WTC11 (cell line): ENCODE measurements around the gene JCAD.

Experiments
- ATF3 ChIP-seq: sonication (generic); formaldehyde crosslinking; conservative IDR thresholded peaks from 2 replicates; pipeline ENCODE4 v1.8.1; 2022; ENCODE audit warnings: mild to moderate bottlenecking, missing genetic modification reagents
- CREB1 ChIP-seq: sonication (generic); formaldehyde crosslinking; IDR thresholded peaks from 2 replicates; pipeline ENCODE4 v1.8.0; 2023; ENCODE audit warnings: mild to moderate bottlenecking, missing genetic modification reagents
- E2F4 ChIP-seq: sonication (generic); formaldehyde crosslinking; IDR thresholded peaks from 2 replicates; pipeline ENCODE4 v1.8.1; 2022; ENCODE audit warnings: low read depth, mild to moderate bottlenecking, moderate library complexity, missing genetic modification reagents, borderline replicate concordance
- NFYB ChIP-seq: sonication (generic); formaldehyde crosslinking; conservative IDR thresholded peaks from 2 replicates; pipeline ENCODE4 v1.8.0; 2022; ENCODE audit warnings: low read depth, missing genetic modification reagents
- USF2 ChIP-seq: sonication (generic); formaldehyde crosslinking; IDR thresholded peaks from 2 replicates; pipeline ENCODE4 v1.8.1; 2023; ENCODE audit warnings: mild to moderate bottlenecking, missing genetic modification reagents, moderate library complexity
- ZBTB21 ChIP-seq: sonication (generic); formaldehyde crosslinking; IDR thresholded peaks from 2 replicates; pipeline ENCODE4 v1.8.1; 2023; ENCODE audit warnings: mild to moderate bottlenecking, missing genetic modification reagents, borderline replicate concordance
- ZNF416 ChIP-seq: fragments of 250-450 bp; sonication (Bioruptor Pico); IDR thresholded peaks from 2 replicates; pipeline ENCODE4 v1.9.0; 2021; ENCODE audit warnings: mild to moderate bottlenecking, inconsistent platforms
- TF ChIP-seq, protein P1 (sequence below): fragments of 200-600 bp; IDR thresholded peaks from 2 replicates; pipeline ENCODE4 v1.8.0; 2022; ENCODE audit warnings: antibody characterized with exemption
- TF ChIP-seq, protein P2 (sequence below): sonication (generic); formaldehyde crosslinking; IDR thresholded peaks from 2 replicates; pipeline ENCODE4 v1.8.1; 2023; ENCODE audit warnings: mild to moderate bottlenecking, missing genetic modification reagents

DNA sequence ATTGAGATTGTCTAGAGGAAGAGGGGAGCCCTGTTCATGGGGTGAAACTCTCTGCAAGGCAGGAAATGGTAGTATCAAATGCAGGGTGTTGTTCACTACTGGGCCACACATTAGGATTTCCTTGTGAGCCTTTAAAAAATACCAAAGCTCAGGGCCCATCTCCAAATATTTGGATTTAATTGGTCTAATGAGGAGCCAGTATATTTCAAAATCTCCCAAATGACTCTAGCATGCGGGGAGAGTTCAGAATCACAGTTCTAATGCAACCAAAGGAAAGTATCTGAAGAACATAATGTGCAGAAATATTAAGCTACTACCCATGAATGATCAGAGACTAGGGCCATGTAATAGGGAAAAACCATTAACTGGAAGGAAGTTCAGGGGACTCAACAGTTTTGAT, 27.3 kb downstream of the JCAD start:
- TF ChIP-seq NFYB (CRISPR knock-in tag) (no peak), CREB1 (no peak), USF2 (CRISPR knock-in tag) (no peak), E2F4 (CRISPR knock-in tag) (no peak), ATF3 (CRISPR knock-in tag) (no peak), ZNF416 (CRISPR knock-in tag) (no peak), ZBTB21 (CRISPR knock-in tag) (no peak)
- TF ChIP-seq, protein P1, sequence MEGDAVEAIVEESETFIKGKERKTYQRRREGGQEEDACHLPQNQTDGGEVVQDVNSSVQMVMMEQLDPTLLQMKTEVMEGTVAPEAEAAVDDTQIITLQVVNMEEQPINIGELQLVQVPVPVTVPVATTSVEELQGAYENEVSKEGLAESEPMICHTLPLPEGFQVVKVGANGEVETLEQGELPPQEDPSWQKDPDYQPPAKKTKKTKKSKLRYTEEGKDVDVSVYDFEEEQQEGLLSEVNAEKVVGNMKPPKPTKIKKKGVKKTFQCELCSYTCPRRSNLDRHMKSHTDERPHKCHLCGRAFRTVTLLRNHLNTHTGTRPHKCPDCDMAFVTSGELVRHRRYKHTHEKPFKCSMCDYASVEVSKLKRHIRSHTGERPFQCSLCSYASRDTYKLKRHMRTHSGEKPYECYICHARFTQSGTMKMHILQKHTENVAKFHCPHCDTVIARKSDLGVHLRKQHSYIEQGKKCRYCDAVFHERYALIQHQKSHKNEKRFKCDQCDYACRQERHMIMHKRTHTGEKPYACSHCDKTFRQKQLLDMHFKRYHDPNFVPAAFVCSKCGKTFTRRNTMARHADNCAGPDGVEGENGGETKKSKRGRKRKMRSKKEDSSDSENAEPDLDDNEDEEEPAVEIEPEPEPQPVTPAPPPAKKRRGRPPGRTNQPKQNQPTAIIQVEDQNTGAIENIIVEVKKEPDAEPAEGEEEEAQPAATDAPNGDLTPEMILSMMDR, result no peak
- TF ChIP-seq, protein P2, sequence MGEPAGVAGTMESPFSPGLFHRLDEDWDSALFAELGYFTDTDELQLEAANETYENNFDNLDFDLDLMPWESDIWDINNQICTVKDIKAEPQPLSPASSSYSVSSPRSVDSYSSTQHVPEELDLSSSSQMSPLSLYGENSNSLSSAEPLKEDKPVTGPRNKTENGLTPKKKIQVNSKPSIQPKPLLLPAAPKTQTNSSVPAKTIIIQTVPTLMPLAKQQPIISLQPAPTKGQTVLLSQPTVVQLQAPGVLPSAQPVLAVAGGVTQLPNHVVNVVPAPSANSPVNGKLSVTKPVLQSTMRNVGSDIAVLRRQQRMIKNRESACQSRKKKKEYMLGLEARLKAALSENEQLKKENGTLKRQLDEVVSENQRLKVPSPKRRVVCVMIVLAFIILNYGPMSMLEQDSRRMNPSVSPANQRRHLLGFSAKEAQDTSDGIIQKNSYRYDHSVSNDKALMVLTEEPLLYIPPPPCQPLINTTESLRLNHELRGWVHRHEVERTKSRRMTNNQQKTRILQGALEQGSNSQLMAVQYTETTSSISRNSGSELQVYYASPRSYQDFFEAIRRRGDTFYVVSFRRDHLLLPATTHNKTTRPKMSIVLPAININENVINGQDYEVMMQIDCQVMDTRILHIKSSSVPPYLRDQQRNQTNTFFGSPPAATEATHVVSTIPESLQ (CRISPR knock-in tag), result no peak
